Measurements from ENCODE around the gene CEL.
"Not testable (repeated sequence)": the region's sequence is repeated elsewhere in the genome, so short reads cannot be mapped to it uniquely, and the experiment has no call there.

The CEL gene

DNA sequence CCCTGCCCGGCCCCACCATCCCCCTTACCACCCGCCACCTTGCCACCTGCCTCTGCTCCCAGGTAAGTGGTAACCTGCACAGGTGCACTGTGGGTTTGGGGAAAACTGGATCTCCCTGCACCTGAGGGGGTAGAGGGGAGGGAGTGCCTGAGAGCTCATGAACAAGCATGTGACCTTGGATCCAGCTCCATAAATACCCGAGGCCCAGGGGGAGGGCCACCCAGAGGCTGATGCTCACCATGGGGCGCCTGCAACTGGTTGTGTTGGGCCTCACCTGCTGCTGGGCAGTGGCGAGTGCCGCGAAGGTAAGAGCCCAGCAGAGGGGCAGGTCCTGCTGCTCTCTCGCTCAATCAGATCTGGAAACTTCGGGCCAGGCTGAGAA lies at the start of gene CEL:
CEL (plus strand) TSS at position 218 of the 382 bp plus-strand sequence; CDS start at position 240, 22 bp downstream.
- DNase-seq = peak; percentile 10

DNA sequence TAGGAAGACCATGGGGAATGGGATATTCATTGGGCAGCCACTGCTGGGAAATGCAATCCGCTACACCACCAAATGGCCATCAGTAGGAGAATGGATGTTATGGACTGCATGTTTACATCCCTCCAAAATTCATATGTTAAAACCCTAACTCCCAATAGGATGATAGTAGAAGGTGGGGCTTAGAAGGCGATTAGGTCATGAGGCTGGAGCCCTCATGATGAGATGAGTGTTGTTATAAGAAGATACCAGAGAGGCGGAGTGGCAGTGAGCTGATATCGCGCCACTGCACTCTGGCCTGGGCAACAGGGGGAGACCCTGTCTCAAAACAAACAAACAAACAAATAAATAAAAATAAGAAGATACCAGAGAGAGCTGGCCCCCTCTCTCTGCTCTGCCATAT lies 47.1 kb upstream of the CEL start:
- DNase-seq = no peak

DNA sequence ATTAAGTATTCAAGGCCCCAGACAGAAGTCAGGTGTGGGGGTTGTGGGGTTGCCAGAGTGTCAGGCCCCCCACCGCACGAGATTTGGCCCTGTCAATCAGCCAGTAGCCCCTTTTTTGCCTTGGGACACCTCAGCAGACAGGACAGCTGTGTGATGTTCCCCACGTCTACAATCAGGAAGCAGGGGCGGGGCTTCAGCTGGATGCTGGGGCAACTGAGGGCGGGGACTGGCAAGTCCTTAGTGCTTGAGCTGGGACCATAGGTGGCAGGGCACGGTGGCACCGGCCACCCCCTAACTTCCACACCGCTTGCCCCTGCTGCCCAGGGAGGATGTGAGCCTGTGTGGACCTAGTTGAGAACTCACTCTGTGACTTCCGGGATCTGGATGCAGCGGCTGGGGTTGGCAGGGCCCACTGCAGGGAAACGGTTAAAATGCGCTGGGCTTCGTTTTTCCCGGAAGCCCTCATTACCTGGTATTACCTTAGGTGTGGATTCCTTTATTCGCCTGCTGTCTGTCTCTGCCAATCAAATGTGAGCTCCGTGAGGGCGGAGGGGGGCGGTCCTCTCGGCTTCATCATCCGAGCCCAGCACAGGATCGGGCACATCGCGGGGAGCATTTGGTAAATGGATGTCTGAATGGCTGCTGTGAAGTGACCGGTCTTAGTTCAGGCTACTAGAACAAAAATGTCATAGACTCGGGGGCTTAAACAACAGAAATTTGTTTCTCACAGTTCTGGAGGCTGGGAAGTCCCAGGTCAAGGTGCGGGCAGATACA lies 38.5 kb upstream of the CEL start:
- peak; percentile 20 for DNase-seq

DNA sequence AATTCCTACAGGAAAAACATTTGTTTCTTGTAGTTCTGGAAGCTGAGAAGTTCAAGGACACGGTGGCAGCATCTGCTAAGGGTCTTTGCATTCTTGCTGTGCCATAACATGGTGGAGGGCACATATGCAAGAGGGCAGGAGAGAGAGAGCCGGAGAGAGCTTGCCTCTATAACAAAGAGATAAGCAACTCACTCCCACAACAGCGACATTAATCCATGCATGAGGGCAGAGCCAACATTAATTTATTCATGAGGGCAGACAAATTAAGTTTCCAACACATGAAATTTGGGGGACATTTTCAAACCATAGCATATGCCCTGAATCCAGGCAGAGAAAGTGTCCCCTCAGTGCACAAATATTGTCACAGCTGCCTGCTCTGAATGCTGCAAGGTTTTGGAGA lies 35.4 kb upstream of the CEL start:
- no peak for DNase-seq

DNA sequence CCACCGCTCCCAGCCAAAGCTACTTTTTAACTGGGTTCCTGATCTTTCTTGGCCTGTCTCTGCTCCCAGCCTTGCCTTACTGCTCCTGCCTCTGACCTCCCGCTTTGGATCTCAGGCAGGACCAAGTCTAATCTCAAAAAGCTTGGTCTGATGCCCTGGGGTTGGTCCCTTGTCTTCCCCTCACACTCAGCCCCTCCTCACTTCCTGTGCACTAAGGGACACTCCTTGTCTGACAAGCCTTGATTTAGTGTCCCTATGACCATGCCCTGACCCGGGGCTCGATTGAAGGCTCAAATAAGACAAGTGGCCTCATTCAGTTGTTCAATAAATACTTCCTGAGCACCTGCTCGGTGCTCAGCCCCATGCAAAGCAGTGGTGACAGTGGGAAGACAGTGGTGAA lies 34.6 kb upstream of the CEL start:
- DNase-seq = no peak

DNA sequence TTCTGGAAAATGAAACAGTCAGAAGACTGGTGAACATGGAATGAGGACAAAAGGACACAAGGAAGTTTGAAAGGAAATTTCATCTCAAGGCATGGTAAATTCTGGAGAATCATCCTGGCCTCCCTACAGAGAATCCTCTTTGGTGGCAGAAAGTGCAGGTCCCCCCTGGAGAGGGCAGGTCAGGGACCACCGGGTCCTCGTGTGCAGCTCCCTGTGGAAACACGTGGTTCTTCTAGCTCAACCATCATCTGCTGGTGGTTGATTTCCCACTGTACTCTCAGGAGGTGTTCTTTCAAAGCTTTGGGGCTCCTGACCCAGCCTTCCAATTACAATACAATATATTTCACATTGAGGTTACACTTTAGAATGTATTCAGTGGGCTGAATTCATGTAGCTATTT lies 33.6 kb upstream of the CEL start:
- no peak for DNase-seq

DNA sequence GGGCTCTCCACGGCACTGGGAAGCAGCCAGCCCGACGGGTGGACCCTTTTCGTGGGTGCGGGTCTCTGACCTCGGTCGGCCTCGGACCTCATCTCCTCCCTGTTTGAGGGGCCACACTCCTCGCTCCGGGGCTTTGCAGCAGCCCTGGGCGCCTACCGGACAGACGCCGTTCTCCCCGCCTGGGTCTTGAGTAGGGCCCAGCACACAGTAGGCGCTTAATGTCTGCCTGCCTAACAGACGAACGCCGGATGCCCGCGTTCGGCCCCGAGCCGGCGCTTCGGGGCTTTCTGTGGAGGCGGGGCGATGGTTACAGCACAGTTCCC lies 31.8 kb upstream of the CEL start:
- DNase-seq = no peak

DNA sequence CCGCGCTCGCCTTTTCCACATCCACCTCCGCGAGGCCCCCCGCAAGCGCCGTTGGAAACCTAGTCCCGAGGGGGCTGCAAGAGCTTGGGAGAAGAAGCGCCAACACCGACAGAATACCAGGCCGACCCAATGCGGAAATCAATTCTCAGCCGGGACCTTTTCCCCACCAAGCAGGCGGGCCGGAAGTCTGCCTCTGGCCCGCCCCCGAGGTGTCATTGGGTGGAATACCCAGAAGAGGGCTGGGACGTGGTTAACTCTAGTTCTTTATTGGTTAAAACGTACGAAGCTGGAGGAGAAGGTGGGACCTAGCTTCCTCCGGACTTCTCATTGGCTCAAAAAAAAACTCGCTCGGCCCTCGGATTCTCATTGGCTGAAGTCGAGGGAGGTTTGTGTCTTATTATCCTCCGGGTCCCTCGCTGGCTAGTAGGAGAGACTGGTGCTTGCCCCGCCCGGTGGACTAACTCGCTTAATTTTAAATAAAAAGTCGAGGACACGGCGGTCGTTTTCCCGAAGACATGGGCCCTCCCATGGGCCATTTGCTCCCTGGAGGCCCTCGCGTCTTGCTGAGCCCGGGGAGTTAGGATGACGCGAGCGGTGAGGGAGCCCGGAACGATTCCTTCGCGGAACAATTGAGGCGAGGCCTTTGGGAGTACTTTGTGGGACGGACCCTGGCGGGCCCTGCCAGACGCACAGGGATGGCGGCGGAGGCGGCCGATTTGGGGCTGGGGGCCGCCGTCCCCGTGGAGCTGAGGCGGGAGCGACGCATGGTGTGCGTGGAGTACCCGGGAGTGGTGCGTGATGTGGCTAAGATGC lies 31.3 kb upstream of the CEL start, which contains the start of gene GTF3C5:
GTF3C5 (plus strand) TSS at position 681 of the 813 bp plus-strand sequence; CDS start at position 696, 15 bp downstream.
- DNase-seq = peak; percentile 100

DNA sequence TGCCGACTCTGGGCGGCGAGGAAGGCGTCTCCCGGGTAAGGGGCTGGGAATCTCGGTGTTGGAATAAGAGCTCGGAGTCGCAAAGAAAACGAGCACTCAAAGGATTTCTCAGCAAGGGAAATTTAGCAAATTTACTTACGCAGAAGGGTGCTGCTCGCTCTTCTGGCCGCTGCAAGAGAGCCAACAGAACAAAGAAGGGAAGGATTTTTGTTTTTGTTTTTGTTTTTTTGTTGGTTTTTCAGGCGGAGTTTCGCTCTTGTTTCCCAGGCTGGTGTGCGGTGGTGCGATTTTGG lies 30.7 kb upstream of the CEL start:
- DNase-seq = no peak

DNA sequence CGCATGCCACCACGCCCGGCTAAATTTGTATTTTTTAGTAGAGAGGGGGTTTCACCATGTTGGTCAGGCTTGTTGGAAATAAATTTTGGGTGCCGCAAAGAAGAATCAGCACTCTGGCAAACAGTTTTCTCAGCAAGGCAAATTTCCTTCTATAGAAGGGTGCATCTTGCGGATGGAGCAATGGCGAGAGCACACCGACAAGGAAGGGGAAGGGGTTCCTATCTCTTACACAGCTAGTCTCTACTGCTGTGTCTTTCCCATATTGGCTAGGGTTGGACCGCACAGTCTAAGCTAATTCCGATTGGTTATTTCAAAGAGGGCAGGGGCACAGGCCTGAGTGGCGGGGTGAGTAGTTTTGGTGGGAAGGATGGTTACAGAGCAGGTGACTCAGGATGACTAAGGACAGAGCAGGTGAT lies 30.3 kb upstream of the CEL start:
- DNase-seq = no peak

DNA sequence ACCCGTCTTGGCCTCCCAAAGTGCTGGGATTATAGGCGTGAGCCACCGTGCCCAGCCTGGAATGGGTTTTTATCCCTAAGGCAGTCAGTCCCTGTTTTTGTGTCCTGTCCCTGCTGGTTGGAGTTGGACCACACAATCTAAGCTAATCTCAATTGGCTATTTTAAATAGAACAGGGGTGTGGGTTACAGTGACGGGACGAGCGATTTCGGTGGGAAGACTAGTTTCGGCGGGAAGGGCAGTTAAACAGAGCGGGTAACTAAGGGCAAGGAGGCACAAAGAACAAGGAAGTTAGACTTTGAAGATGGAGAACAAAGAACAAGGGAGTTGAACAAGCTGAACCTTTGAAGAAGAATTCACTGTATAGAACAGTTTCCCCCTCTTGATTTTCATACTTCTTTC lies 29.6 kb upstream of the CEL start:
- no peak for DNase-seq

DNA sequence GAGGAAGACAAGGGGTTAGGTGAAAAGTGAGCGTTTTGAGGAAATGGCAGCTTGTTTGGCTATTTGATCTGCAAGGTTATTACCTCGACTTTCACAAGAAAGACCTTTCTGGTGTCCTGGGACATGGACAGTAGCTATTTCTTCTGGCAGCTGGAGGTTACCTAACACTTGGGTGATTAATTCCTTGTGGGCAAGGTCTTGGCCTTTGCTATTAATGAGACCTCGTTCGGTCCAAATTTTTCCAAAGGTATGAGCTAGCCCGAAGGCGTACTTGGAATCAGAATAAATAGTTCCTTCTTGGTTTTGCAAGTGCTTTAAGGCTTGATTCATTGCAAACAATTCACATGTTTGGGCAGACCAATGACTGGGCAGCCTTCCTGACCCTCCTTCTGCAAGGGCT lies 26.1 kb upstream of the CEL start:
- DNase-seq = no peak

DNA sequence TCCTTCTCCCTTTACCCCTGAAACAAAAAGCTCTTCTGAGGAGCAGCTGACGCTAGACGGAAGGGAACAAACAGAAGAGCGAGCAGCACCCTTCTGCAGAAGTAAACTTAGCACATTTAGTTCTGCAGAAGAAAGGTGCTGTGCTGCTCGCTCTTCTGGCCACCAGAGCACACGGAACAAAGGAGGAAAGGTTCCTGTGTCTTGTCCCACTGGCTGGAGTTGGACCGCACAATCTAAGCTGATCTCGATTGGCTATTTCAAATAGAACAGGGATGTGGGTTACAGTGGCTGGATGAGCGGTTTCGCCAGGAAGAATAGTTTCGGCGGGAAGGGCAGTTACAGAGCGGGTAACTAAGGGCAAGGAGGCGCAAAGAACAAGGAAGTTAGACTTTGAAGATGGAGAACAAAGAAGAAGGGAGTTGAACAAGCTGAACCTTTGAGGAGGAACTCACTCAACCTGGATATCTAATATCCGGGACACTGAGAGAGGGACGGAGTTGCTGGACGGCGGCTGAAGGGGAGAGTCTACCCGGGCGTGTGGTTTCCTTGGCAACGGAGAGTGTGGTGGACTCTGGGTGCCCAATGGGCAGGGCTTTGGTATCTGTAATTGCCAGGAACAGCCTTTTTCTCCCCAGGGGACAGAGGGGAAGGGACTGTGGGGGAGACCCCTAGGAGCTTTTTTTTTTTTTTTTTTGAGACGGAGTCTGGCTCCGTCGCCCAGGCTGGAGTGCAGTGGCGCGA lies 23.8 kb upstream of the CEL start:
- no peak for DNase-seq

DNA sequence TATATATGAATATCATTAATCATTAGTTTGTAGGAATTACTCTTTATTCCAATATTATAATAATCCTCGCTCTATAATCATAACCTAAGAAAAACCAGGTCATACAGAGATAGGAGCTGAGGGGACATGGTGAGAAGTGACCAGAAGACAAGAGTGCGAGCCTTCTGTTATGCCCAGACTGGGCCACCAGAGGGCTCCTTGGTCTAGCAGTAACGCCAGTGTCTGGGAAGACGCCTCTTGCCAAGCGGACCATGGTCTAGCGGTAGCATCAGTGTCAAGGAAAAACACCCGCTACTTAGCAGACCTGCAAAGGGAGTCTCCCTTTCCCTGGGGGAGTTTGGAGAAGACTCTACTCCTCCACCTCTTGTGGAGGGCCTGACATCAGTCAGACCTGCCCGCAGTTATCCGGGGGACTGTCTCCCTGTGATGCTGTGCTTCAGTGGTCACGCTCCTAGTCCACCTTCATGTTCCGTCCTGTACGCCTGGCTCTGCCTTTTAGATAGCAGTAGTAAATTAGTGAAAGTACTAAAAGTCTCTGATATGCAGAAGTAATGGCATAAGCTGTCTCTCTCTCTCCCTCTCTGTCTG lies 20.8 kb upstream of the CEL start:
- DNase-seq = not testable (repeated sequence)

DNA sequence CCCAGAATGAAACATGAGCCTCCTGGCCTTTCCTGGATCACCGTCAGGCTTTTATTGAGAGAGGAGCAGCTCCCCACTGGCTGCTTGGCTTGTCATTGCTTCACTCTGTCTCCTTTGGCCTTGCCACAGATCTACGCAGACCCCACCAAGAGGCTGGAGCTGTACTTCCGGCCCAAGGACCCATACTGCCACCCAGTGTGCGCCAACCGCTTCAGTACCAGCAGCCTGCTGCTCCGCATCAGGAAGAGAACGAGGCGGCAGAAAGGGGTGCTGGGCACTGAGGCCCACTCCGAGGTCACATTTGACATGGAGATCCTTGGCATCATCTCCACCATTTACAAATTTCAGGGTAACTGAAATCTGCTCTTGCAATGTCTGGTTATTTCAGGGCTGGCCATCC lies 19.8 kb upstream of the CEL start:
- DNase-seq = no peak

DNA sequence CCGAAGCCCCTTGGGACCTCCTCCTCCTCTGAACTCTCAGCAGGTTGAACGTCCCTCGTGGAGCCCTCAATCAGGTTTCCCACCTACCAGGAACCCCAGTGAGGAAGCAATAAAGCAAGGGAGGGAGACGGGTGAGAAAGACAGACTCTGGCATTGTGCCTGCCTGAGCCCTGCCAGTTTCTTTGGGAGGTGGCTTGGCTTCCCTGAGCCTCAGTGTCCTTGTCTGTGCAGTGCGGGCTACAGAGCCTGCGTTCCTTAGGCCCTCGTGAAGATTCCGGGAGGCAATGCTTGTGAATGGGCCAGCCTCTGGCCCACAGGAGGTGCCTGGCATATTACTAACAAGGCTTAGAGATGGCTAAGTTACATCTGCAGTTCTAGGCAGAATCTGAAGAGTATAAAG lies 19.1 kb upstream of the CEL start:
- DNase-seq = no peak

DNA sequence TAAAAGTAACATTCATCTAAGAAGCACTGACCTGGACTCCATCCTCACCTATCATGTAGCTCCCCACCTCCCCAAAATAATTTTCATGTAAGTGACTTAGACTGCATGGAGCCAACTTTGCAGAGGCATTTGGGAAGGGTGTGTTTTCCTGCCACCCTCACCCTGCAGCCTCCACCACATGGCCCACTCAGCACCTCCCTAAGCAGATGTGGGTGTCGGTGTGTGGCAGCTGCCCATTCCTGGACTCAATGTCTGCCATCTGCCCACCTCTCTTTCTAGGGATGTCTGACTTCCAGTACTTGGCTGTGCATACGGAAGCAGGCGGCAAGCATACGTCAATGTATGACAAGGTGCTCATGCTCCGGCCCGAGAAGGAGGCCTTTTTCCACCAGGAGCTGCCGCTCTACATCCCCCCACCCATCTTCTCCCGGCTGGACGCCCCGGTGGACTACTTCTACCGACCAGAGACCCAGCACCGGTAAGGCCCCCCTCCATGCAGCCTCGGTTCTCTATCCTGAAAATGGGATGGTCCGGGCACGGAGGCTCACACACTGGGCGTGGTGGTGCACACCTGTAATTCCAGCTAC lies 18.2 kb upstream of the CEL start:
- DNase-seq = no peak

DNA sequence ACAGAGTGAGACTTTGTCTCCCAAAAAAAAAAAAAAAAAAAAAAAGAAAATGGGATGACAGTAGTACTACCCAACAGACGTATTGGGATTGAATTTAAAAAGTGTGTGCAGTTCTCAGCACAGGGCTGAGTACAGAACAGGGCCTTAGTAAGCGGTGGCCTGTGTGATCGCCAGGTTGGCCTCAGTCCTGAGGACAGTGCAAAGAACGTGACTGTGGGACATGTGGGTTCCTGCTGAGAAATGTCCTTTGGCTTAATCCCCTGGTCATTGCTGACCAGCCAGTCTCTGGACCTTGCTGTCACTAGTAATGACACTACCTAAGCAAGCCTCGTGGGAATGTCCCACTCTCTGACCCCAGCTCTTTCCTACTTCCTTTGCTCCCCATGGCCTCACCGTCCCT lies 17.7 kb upstream of the CEL start:
- DNase-seq = no peak

DNA sequence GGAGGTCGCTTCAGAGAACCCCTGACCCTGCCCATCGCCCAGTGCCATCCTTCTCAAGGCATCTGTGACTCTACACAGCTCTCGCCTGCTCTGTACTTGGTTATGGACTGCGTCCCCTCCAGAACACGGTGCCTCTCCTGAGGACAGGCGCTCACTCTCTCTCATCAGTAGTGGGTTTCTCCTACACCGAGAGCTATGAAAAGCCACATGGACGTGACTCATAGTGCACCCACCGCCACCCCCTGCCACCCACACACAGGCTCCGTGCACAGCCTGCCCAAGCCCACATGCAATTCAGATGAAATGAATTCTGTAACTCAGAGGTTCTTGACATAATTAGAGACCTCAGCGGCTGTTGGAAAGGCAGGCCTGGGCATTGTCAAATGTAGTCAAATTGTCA lies 17.1 kb upstream of the CEL start:
- no peak for DNase-seq

DNA sequence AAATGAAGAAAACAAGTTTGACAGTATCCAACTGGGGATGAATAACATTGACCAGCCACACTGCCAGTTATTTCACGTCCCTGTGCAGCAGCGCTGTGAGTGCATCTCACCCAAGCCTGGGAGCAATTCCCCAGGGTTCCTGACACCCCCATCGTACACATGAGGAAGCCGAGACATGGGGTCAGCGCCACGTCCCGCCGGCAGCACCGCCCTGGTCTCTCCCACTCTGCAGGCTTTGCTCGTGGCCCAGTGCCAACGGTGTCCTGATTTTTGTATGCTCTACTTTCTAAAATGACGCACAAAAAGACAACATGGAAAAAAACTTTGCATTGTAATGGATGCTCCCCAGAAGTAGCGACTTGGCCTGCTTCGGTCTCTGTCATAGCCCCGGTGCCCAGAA lies 16.6 kb upstream of the CEL start:
- DNase-seq = no peak

DNA sequence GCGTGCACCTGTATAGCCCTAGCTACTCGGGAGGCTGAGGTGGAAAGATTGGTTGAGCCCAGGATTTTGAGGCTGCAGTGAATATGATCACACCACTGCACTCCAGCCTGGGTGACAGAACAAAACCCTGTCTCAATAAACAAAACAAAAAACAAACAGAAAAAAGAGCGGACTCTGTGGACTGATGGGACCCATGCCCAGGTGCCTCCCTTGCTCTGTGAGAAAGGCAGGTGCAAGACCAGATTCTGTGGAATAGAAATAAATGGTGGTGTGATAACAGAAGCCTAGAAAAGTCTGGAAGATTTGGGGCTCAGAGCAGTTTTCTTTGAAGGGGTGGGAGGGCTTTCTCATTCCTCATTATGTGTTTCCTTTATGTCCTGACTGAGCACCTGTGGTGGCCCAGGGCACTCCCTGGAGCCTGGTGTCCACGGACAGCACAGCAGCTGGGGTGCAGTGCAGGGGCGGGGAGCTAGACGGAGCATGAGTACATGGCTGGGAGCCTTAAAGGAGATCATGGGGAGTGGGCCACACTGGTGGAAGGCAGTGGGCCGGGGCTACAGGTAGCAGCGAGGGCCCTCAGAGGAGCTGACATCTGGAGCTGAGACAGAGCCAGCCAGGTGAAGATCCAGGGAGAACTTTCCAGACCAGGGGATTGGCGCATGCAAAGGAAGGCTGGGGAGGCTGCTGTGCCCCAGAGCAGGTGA lies 15.4 kb upstream of the CEL start:
- DNase-seq = no peak

DNA sequence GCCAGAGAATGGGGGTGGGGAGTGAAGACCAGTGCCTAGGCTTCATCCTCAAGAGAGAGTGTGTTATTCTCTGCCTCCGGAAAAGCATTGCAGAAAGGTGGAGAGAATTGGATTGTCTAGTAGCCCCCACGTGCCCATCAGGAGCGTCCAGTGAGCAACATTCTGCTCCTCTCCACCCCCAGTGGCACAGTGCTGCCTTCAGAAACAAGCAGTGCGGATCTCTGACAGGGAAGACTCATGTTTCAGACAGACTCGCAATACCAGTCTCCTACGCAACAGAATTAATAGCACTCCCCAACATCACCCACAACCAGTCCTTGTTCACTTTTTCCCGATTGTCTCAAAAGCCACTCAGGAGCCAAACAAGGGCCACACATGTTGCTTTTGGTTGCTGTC lies 14.9 kb upstream of the CEL start:
- no peak for DNase-seq

DNA sequence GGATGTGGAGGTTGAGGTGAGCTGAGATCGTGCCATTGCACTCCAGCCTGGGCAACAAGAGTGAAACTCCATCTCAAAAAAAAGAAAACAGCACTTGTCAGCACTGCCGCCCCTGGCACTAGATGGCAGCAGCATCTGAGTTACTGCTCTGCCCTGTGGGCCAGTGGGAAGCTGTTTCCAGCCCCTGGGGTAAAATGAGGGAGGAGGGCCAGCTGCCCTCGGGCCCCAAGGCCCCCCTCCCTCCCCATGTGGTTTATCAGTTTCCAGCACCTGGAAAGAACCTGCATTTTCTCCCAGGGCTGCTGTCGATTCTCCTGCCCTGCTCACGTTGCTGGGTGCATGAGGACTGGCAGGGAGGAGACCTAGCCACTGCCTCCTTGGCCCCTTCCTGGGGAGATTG lies 13.2 kb upstream of the CEL start:
- no peak for DNase-seq

Measured in NCI-H774 (cell line).